KOPT-K1 (cell line): ENCODE results near the gene HSF2.
"Not testable (repeated sequence)": the region's sequence is repeated elsewhere in the genome, so short reads cannot be mapped to it uniquely, and the experiment has no call there.

Source experiments
- H3K27ac ChIP-seq: fragments of 200-600 bp; sonication (generic); 2 replicates; pipeline ENCODE4 v1.5.1; 2016; ENCODE audit warnings: antibody characterized with exemption, mild to moderate bottlenecking, low read depth, low read length; ENCODE audit not compliant: poor library complexity, severe bottlenecking
- H3K36me3 ChIP-seq: fragments of 200-600 bp; sonication (generic); 2 replicates; pipeline ENCODE4 v1.5.1; 2017; ENCODE audit warnings: antibody characterized with exemption, mild to moderate bottlenecking, low read length, moderate library complexity; ENCODE audit not compliant: insufficient read depth
- H3K9me3 ChIP-seq: fragments of 200-600 bp; sonication (generic); 2 replicates; pipeline ENCODE4 v1.5.1; 2017; ENCODE audit warnings: antibody characterized with exemption, low read length, mild to moderate bottlenecking; ENCODE audit not compliant: insufficient read depth, poor library complexity, severe bottlenecking

The HSF2 gene

GRCh38 chr6:122458087-122458486 is 58.6 kb downstream of the HSF2 start:
- Histone ChIP-seq H3K9me3 (no peaks in the 10 kb centered on the region), H3K36me3 (peaks cover 48% of the 10 kb centered on the region), H3K27ac (no peak overlapping the region)

- Histone ChIP-seq H3K9me3 (no peaks in the 10 kb centered on the region), H3K27ac (no peak overlapping the region), H3K36me3 (peaks cover 46% of the 10 kb centered on the region)
These were observed 59.8 kb downstream of the HSF2 start for GRCh38 chr6:122459240-122459639.

- not testable (repeated sequence) for H3K27ac ChIP-seq, H3K9me3 ChIP-seq
- H3K36me3 ChIP-seq: peaks cover 46% of the 10 kb centered on the region
These were observed 60.5 kb downstream of the HSF2 start for GRCh38 chr6:122459865-122460416.

- peaks cover 46% of the 10 kb centered on the region for H3K36me3 ChIP-seq
- H3K27ac ChIP-seq: no peak overlapping the region
- H3K9me3 ChIP-seq: no peaks in the 10 kb centered on the region
These were observed 62.4 kb downstream of the HSF2 start for GRCh38 chr6:122461885-122462284.

GRCh38 chr6:122471107-122472021 is 71.9 kb downstream of the HSF2 start, which contains the start of gene SERINC1:
Gene SERINC1, minus strand, starts transcription at chr6:122471807. Its CDS starts 70 bp downstream, at chr6:122471737.
- peak within 1 kb of the TSS; percentile 78 for H3K27ac ChIP-seq
- H3K9me3 ChIP-seq: no peaks in the 10 kb centered on the region
- H3K36me3 ChIP-seq: peaks cover 8% of the 10 kb centered on the region; the same call in 1 of the 2 replicates

- Histone ChIP-seq H3K9me3 (no peaks in the 10 kb centered on the region), H3K27ac (peak overlapping the region; percentile 78), H3K36me3 (0 out of 2 replicates have a peak, but pooled peaks cover 2% of the 10 kb centered on the region)
These were observed 72.5 kb downstream of the HSF2 start for GRCh38 chr6:122472022-122472340.

GRCh38 chr6:122476131-122476530 is 76.7 kb downstream of the HSF2 start:
- no peaks in the 10 kb centered on the region for H3K9me3 ChIP-seq
- H3K36me3 ChIP-seq: no peaks in the 10 kb centered on the region
- H3K27ac ChIP-seq: no peak overlapping the region

- Histone ChIP-seq H3K27ac (no peak overlapping the region), H3K36me3 (no peaks in the 10 kb centered on the region), H3K9me3 (no peaks in the 10 kb centered on the region)
These were observed 83.3 kb downstream of the HSF2 start for GRCh38 chr6:122482750-122483080.
